GM12878 (cell line): ENCODE results near the gene USP51. TPM values are rescaled to one million over a fixed set of nuclear protein-coding genes. Genes with fewer than 3 reads are reported as not detected.

Experiments used
- microRNA-seq: library from miRNA; unstranded; fragments of <30 nt; microRNA quantifications from one replicate; pipeline ENCODE4, GENCODE V29; 2018
- polyA plus RNA-seq, 11 experiments: library from polyadenylated mRNA; depleted of rRNA in 4 of 11; unstranded in 6 of 11; stranded (reverse) in 5 of 11; fragments of >200 nt; fragmentation: Nextera tagmentation in 4 of 11; fragmentation: Illumina TruSeq in 1 of 11; extraction: Ambion mirVana in 4 of 11; extraction: Trizol in 1 of 11; gene quantifications; 1 replicate in 1 of 11; 2 replicates in 10 of 11; pipeline versions ENCODE4 v1.2.1 to v1.2.3, GENCODE V29; 2011 to 2016; ENCODE audit warnings: inconsistent platforms in 2 of 11, missing spikeins in 2 of 11, low read depth in 1 of 11
- small RNA-seq: library from RNA; depleted of rRNA; stranded (forward); fragments of <200 nt; gene quantifications from one replicate; pipeline ENCODE3, GENCODE V24; 2014
- total RNA-seq, 4 experiments: library from RNA; depleted of rRNA in 3 of 4; stranded (reverse); fragments of >200 nt in 3 of 4; fragmentation: Illumina TruSeq in 1 of 4; extraction: Trizol in 1 of 4; gene quantifications; 2 replicates each; pipeline versions ENCODE4 v1.2.1 to v1.2.3, GENCODE V29; 2013 to 2021

The USP51 gene
- total and polyA plus RNA-seq, 10 of the 15 experiments (the other 5 are each of a cell fraction or from before 2014, with no cell fraction given) = 0.52 to 1.7 (median 1.2) TPM

Small RNA genes within 50 kb of the gene (microRNA-seq; reads per million reads assigned to microRNA genes)
- gene MIR4536-1 (not detected), gene MIR4536-2 (not detected)

Small RNA genes within 50 kb of the gene (small RNA-seq; reads per million reads assigned to genes)
- not detected for gene MIR4536-2

Other genes with a start within 250 kb of the USP51 start
- gene PAGE3, start 224.9 kb downstream of the USP51 start, total RNA-seq (2014; rRNA removed) = not detected in 2 replicates
- not detected in 2 replicates for gene PAGE3, start 224.9 kb downstream of the USP51 start, total RNA-seq (2014; rRNA removed; fragmentation: Illumina TruSeq; extraction: Trizol)
- gene PAGE3, start 224.9 kb downstream of the USP51 start, total RNA-seq (2021) = not detected in 2 replicates
- gene PAGE3, start 224.9 kb downstream of the USP51 start, polyA plus RNA-seq (2011; rRNA removed) = not detected in 2 replicates
- gene PAGE3, start 224.9 kb downstream of the USP51 start, polyA plus RNA-seq (2014; fragmentation: Illumina TruSeq; extraction: Trizol) = not detected in 2 replicates
- not detected for gene PAGE3, start 224.9 kb downstream of the USP51 start, polyA plus RNA-seq (2014; fragmentation: Nextera tagmentation; extraction: Ambion mirVana)
- not detected in 2 replicates for gene PAGE3, start 224.9 kb downstream of the USP51 start, polyA plus RNA-seq (2014; rRNA removed)
- gene PAGE3, start 224.9 kb downstream of the USP51 start, polyA plus RNA-seq (2016; fragmentation: Nextera tagmentation; extraction: Ambion mirVana) = not detected
- gene MAGEH1, start 37.7 kb downstream of the USP51 start, total RNA-seq (2014; rRNA removed) = 20.6 and 21.9 TPM in 2 replicates
- 17.0 and 18.6 TPM in 2 replicates for gene MAGEH1, start 37.7 kb downstream of the USP51 start, total RNA-seq (2014; rRNA removed; fragmentation: Illumina TruSeq; extraction: Trizol)
- gene MAGEH1, start 37.7 kb downstream of the USP51 start, total RNA-seq (2021) = 13.1 and 13.2 TPM in 2 replicates
- gene MAGEH1, start 37.7 kb downstream of the USP51 start, polyA plus RNA-seq (2011; rRNA removed) = 18.0 and 20.6 TPM in 2 replicates
- 13.2 and 16.4 TPM in 2 replicates for gene MAGEH1, start 37.7 kb downstream of the USP51 start, polyA plus RNA-seq (2014; fragmentation: Illumina TruSeq; extraction: Trizol)
- gene MAGEH1, start 37.7 kb downstream of the USP51 start, polyA plus RNA-seq (2014; fragmentation: Nextera tagmentation; extraction: Ambion mirVana) = 1 to 10 TPM; 8.7 to 9.1 TPM
- gene MAGEH1, start 37.7 kb downstream of the USP51 start, polyA plus RNA-seq (2014; rRNA removed) = 20.9 and 23.7 TPM in 2 replicates
- gene MAGEH1, start 37.7 kb downstream of the USP51 start, polyA plus RNA-seq (2016; fragmentation: Nextera tagmentation; extraction: Ambion mirVana) = 10 to 100 TPM; 24.0 to 25.2 TPM
- gene FOXR2, start 133.6 kb upstream of the USP51 start, total RNA-seq (2014; rRNA removed) = not detected in 2 replicates
- not detected in 2 replicates for gene FOXR2, start 133.6 kb upstream of the USP51 start, total RNA-seq (2014; rRNA removed; fragmentation: Illumina TruSeq; extraction: Trizol)
- gene FOXR2, start 133.6 kb upstream of the USP51 start, total RNA-seq (2021) = not detected in 2 replicates
- not detected in 2 replicates for gene FOXR2, start 133.6 kb upstream of the USP51 start, polyA plus RNA-seq (2011; rRNA removed)
- gene FOXR2, start 133.6 kb upstream of the USP51 start, polyA plus RNA-seq (2014; fragmentation: Illumina TruSeq; extraction: Trizol) = not detected in 2 replicates
- not detected for gene FOXR2, start 133.6 kb upstream of the USP51 start, polyA plus RNA-seq (2014; fragmentation: Nextera tagmentation; extraction: Ambion mirVana)
- gene FOXR2, start 133.6 kb upstream of the USP51 start, polyA plus RNA-seq (2014; rRNA removed) = not detected in 2 replicates
- gene FOXR2, start 133.6 kb upstream of the USP51 start, polyA plus RNA-seq (2016; fragmentation: Nextera tagmentation; extraction: Ambion mirVana) = not detected
- 18.8 and 19.0 TPM in 2 replicates for gene RRAGB, start 227.9 kb upstream of the USP51 start, total RNA-seq (2014; rRNA removed)
- gene RRAGB, start 227.9 kb upstream of the USP51 start, total RNA-seq (2014; rRNA removed; fragmentation: Illumina TruSeq; extraction: Trizol) = 11.7 and 16.9 TPM in 2 replicates
- 8.2 and 11.9 TPM in 2 replicates for gene RRAGB, start 227.9 kb upstream of the USP51 start, total RNA-seq (2021)
- gene RRAGB, start 227.9 kb upstream of the USP51 start, polyA plus RNA-seq (2011; rRNA removed) = 30.0 and 30.8 TPM in 2 replicates
- gene RRAGB, start 227.9 kb upstream of the USP51 start, polyA plus RNA-seq (2014; fragmentation: Illumina TruSeq; extraction: Trizol) = 14.6 and 20.2 TPM in 2 replicates
- gene RRAGB, start 227.9 kb upstream of the USP51 start, polyA plus RNA-seq (2014; fragmentation: Nextera tagmentation; extraction: Ambion mirVana) = 10 to 100 TPM in 1 of 2 experiments, 1 to 10 TPM in 1; 9.2 to 12.4 TPM
- gene RRAGB, start 227.9 kb upstream of the USP51 start, polyA plus RNA-seq (2014; rRNA removed) = 11.9 and 16.7 TPM in 2 replicates
- gene RRAGB, start 227.9 kb upstream of the USP51 start, polyA plus RNA-seq (2016; fragmentation: Nextera tagmentation; extraction: Ambion mirVana) = 1 to 10 TPM; 8.8 to 9.0 TPM